H7 (cell line): Measurements from ENCODE around the gene MEGF6. TPM values are rescaled to one million over a fixed set of nuclear protein-coding genes. Genes with fewer than 3 reads are reported as not detected.

Experiments used
- DNase-seq: peaks from one replicate; pipeline ENCODE4 v3.0.0; 2012
- H3K27me3 ChIP-seq: 2 replicates; pipeline ENCODE4 v1.6.0; 2011; ENCODE audit warnings: mild to moderate bottlenecking, low read length; ENCODE audit not compliant: control insufficient read depth, insufficient read depth
- H3K36me3 ChIP-seq: replicated peaks from 2 replicates; pipeline ENCODE4 v1.5.1; 2011; ENCODE audit warnings: low read length; ENCODE audit not compliant: control insufficient read depth, insufficient read depth
- H3K4me3 ChIP-seq: 2 replicates; pipeline ENCODE4 v1.5.1; 2011; ENCODE audit warnings: low read depth, mild to moderate bottlenecking, control low read depth, low read length, moderate library complexity; ENCODE audit not compliant: insufficient read depth
- total RNA-seq: library from RNA; depleted of rRNA; stranded (reverse); fragments of >200 nt; shearing (Covaris generic); gene quantifications from 2 replicates; pipeline ENCODE4 v1.2.3, GENCODE V29; 2014

Gene MEGF6
- total RNA-seq, 1 experiment from 2014 or later: 27.1 TPM

GRCh38 chr1:3564921-3565831 is 46.1 kb downstream of the MEGF6 start:
- DNase-seq: peak; percentile 99
- Histone ChIP-seq H3K4me3 (no peak overlapping the region), H3K36me3 (no peaks in the 10 kb centered on the region), H3K27me3 (no peaks in the 10 kb centered on the region)

DNA sequence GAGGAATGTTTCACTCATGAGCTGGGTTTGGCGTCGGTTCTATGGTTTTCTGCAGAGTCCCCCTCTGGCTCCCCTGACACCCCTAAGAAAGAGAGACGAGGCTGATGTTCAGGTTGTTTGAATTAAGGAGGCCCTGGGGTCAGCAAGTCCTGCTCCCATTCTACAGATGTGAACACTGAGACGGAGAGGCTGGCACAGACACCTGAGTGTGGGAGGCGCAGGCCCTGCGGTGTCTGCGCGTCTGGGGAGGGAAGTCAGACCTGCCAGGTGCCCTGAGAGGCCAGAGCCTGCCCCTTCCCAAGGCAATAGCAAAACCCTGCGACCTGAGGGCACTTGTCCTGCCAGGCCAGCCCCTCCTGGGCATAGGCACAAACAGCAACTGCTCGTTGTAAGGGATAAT is 47.7 kb downstream of the MEGF6 start:
- Histone ChIP-seq H3K4me3 (no peak overlapping the region), H3K36me3 (no peaks in the 10 kb centered on the region), H3K27me3 (no peaks in the 10 kb centered on the region)
- no peak for DNase-seq

DNA sequence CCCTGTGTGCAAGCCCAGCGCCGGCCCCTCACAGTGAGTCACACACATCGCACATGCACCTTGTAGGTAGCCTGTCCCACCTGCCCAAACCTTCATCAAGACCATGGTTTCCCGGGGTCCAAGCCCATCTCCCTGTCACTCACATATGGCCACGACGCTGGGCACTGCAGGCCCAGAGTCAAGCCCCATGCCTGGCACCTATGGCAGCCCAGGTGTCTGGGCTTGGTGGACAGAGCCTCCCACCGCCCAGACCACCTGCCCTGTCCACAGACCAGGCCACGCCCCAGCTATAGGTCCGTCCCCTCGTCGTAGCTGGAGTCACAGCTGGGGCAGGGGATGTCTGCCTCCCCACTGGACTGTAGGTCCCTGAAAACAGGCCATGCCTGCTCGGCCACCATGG is 48.2 kb downstream of the MEGF6 start:
- no peak overlapping the region for H3K4me3 ChIP-seq
- no peaks in the 10 kb centered on the region for H3K36me3 ChIP-seq
- H3K27me3 ChIP-seq: no peaks in the 10 kb centered on the region
- DNase-seq: no peak

DNA sequence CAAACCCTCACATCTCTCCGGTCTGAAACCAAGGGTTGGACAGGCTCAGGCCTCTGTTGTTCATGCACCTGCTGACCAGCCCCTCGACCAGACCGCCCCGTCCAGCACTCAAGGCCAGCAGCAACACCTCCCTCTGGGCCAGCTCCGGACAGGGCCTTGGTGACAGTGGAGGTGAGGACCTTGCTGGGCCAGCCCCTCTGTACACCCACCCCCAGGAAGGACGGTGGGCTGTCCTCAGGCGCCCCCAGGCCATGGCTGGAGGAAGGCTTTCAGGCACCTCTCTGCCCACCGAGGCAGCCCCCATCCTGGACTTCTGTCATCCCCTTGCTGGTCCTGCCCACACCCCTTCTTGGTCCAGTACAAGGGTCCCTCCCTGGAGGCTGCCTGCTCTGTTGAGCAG is 48.6 kb downstream of the MEGF6 start:
- Histone ChIP-seq H3K27me3 (no peaks in the 10 kb centered on the region), H3K4me3 (no peak overlapping the region), H3K36me3 (no peaks in the 10 kb centered on the region)
- DNase-seq: no peak

DNA sequence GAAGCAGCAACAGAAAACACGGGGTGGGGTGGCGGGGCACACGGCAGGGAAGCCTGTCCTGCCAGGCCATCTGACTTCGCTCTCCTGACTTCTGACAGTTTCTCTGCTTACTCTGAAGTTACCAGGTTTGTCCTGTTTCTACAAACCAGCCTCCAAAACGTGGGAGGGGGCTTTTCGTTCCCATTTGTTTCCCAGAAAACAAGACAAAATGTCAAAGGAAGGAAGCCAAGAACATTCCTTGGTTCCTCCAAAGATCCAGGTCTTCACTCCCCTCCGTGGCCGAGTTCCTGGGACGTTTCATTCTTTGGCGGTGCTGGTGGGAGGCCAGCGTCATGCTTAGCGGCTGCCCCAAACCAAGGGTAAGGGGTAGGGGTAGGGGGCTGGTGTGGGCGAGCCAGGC is 49.6 kb downstream of the MEGF6 start:
- Histone ChIP-seq H3K27me3 (no peaks in the 10 kb centered on the region), H3K4me3 (no peak overlapping the region), H3K36me3 (no peaks in the 10 kb centered on the region)
- no peak for DNase-seq

GRCh38 chr1:3560981-3561380 is 50.3 kb downstream of the MEGF6 start:
- H3K27me3 ChIP-seq: no peaks in the 10 kb centered on the region
- H3K36me3 ChIP-seq: no peaks in the 10 kb centered on the region
- H3K4me3 ChIP-seq: no peak overlapping the region
- no peak for DNase-seq

DNA sequence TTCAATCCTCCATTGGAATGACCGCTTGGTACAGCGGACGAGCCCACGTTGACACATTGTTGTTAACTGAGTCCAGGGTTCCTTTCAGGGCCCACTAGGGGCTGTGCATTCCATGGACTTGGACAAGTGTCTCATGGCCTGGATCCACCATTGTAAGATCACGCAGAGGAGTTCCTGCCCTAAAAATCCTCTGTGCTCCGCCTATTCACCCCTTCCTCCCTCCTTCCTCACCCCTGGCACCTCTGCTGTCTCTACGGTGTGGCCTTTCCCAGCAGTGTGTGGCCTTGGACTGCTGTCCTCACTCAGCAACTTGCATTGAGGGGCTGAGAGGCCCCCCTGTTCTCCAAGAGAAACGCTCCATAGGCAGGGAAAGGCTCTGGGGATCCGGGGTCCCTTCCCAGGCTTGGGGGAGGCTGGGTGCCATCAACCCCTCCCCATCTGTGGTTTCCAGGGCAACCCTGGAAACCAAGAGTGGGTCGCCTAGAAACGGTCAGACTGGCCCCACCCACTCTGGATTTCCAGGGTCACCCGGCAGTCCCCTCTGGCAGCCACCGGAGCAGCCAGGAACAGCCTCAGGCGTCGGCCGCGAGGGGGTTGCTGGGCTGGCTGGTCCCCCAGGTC is 50.9 kb downstream of the MEGF6 start:
- H3K36me3 ChIP-seq: no peaks in the 10 kb centered on the region
- H3K4me3 ChIP-seq: no peak overlapping the region
- H3K27me3 ChIP-seq: no peaks in the 10 kb centered on the region
- no peak for DNase-seq

- H3K27me3 ChIP-seq: no peaks in the 10 kb centered on the region
- H3K36me3 ChIP-seq: no peaks in the 10 kb centered on the region
- H3K4me3 ChIP-seq: no peak overlapping the region
- DNase-seq: no peak
Measured at GRCh38 chr1:3558036-3558726, 53.1 kb downstream of the MEGF6 start.

GRCh38 chr1:3557366-3557765 is 53.9 kb downstream of the MEGF6 start:
- Histone ChIP-seq H3K4me3 (no peak overlapping the region), H3K36me3 (no peaks in the 10 kb centered on the region), H3K27me3 (no peaks in the 10 kb centered on the region)
- DNase-seq: no peak

- Histone ChIP-seq H3K36me3 (no peaks in the 10 kb centered on the region), H3K4me3 (no peak overlapping the region), H3K27me3 (no peaks in the 10 kb centered on the region)
- no peak for DNase-seq
Measured at GRCh38 chr1:3556336-3556735, 55.0 kb downstream of the MEGF6 start.

DNA sequence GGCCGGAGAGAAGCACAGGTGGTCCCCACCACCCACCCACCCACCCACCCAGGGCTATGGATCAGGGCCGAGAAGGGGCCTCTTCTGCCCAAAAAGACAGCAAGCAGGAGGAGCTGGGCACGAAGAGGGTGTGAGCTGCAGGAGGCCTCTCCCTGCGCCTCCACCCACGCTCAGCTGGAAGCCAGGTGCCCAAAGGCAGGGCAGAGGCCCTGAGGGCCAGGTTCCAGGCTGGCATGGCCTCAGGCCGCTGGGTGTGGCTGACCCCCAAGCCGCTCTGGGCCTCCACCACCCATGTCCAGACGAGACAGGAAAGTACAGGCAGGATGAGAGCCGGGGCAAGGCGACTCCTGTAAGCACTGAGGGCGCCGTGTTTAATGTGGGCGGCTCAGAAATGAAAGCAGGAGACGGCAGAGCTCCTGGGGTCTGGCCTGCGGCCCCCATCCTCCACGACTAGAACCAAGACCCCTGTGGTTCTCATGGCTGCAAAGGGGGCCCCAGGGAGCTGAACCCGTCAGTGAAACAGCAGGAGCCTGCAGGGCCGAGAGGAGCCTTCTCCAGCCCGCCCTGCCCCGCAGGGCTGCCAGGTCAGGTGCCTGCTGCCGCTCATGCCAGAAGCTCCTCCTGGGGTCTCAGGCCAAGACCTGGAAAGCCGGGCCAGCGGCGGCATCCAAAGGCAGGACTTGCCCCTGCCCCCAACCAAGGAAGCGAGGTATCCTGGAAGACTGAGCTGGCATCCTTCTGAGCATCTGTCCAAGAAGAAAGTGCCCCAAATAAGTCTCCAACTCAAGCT is 56.0 kb downstream of the MEGF6 start:
- Histone ChIP-seq H3K4me3 (no peak overlapping the region), H3K36me3 (no peaks in the 10 kb centered on the region), H3K27me3 (no peaks in the 10 kb centered on the region)
- no peak for DNase-seq

DNA sequence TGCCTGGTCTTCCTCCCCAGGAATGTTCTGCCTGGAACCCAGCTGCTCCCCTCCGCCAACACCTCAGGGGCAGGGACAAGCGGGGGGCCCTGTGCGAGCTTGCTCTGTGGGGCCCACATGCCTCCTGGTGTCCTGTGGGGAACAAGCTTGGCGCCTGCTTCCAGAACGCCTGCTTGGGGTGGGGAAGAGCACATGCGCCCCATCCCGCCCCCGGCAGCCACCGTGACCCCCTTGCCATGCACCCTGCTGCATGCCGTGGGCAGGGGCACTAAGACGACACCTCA is 57.4 kb downstream of the MEGF6 start:
- Histone ChIP-seq H3K4me3 (no peak overlapping the region), H3K27me3 (no peaks in the 10 kb centered on the region), H3K36me3 (no peaks in the 10 kb centered on the region)
- no peak for DNase-seq

DNA sequence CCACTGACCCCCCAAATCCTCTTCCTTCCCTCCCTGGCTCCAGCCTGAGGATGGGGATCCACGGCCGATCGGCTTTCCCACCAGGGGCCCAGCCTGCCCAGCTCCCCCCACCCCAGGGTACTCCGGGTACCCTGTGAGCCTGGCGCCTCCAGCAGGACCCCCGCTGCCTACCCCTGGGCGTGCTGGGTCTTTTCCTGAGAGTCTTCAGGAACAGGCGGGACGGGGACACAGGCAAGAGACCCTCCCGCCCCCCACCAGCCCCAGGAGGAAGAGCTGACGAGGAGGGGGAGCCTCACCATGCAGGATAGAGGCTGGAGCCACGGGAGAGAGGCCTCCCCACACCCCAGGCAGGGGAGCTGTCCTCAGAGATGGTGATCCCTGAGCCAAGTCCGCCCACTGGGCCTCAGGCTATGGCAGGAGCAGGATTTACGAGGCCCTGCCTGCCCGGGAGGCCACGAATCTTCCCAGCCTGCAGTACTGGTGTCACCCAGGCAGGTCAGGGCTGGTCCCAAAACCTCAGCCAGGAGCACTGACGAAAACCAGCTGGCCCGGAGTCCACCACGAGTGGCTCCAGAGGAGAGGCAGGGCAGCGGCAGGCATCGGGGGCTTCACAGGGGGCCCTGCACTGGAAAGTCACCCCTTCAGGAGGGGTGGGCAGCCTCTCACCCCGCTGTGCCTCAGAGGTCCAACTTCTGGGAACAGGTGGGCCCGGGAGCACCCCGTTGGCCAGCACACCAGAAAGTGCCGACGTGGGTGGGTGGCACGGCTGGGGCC is 58.0 kb downstream of the MEGF6 start:
- Histone ChIP-seq H3K27me3 (no peaks in the 10 kb centered on the region), H3K4me3 (no peak overlapping the region), H3K36me3 (no peaks in the 10 kb centered on the region)
- no peak for DNase-seq

DNA sequence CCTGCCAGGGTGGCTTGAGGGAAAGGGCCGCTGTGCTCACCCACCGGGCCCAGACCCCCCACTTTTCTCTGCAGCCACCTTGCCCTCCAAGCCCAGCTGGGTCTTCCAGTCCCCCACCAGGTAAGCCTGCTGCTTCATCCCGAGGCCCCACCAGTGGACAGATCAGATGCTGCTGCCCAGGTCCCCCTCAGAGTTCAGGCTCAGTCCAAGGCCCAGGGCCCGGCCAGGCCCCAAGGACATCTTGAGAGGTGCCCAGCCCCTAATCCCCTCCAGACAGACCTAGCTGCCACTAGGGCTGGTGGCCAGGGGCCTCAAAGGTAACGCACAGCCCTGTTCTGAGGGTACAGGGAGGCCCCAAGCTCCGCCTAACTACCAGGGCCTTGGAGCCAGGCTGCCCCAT is 58.6 kb downstream of the MEGF6 start:
- Histone ChIP-seq H3K27me3 (no peaks in the 10 kb centered on the region), H3K36me3 (no peaks in the 10 kb centered on the region), H3K4me3 (no peak overlapping the region)
- no peak for DNase-seq
